Keratinocyte (primary cell): ENCODE measurements around the gene NPRL2.

Experiments used
- CTCF ChIP-seq, 3 experiments: IDR thresholded peaks in 1 of 3; conservative IDR thresholded peaks in 1 of 3; optimal IDR thresholded peaks in 1 of 3; 2 replicates in 2 of 3; 3 replicates in 1 of 3; pipeline versions ENCODE3 to v1.5.1; 2011; ENCODE audit warnings: low read length in 3 of 3, mild to moderate bottlenecking in 3 of 3, moderate library complexity in 2 of 3, control low read depth in 1 of 3, inconsistent platforms in 1 of 3; ENCODE audit not compliant: insufficient read depth in 2 of 3; ENCODE audit errors: extremely low read depth in 1 of 3
- EZH2 ChIP-seq: IDR thresholded peaks from one replicate; pipeline ENCODE4 v1.6.1; 2012; ENCODE audit warnings: inconsistent platforms, mild to moderate bottlenecking, low read length, moderate library complexity

DNA sequence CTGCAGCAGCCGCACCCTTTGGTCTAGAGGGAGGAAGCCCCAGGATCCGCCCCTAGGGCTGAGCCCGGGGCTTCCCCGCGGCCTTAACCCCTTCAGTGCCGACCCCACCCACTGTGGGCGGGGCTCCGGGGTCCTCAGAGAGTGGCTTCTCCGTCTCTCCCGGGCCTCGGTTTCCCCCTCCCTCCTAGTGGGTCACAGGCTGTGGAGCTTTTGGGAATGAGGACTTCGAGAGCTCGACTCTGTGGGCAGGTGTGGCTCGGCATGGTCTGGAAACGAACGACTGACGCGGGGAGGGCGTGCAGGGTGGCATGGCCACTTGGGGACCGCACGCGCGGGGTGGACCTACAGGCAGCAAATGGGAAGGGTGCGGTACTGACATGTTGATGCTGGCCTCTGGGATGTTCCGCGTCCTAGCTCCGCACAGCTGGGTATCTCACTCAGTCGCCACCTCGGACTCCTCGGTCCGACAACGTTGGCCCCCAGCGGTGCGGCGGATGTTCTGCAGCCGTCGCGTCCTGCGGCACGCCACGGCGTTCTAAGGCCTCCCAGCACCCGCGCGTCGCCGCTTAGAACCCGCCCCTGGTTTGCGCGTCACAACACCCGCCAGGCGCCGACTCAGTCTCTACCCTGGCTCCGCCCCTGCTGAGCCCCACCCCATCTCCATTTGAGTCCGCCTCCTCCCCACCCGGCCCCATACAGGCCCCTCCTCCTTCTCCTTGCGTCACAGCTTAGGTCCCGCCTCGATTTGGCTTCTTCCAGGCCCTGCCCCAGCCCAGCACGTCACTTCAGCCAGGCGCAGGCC is 51.5 kb downstream of the NPRL2 start, which contains the start of the genes HYAL3 and NAA80:
- peak in 2 of 3 experiments; percentile 41 to 48 for TF ChIP-seq CTCF (optimal IDR thresholded peaks at IDR 0.05 in 1 of 3, IDR thresholded peaks at IDR 0.05 in 1 of 3, conservative IDR thresholded peaks at IDR 0.05 in 1 of 3; ENCODE audit: extremely low read depth in 1 of 3, insufficient read depth in 2 of 3, low read length in 3 of 3)
- TF ChIP-seq EZH2 = no peak
